ENCODE data around the gene CRHR1.

CRHR1 gene

GRCh38 chr17:45847747-45848146 is 63.6 kb downstream of the CRHR1 start:
- no peak for TF ChIP-seq CTCF (conservative IDR thresholded peaks at IDR 0.05)
- TF ChIP-seq ZFX (IDR thresholded peaks at IDR 0.05), result no peak
- H3K27ac ChIP-seq, result no peak overlapping the region

- TF ChIP-seq CTCF (conservative IDR thresholded peaks at IDR 0.05) (no peak), ZFX (IDR thresholded peaks at IDR 0.05) (no peak)
These were observed 64.3 kb downstream of the CRHR1 start for GRCh38 chr17:45848405-45848804.

GRCh38 chr17:45848868-45849535 is 64.9 kb downstream of the CRHR1 start:
- TF ChIP-seq ZFX (IDR thresholded peaks at IDR 0.05) (no peak), CTCF (conservative IDR thresholded peaks at IDR 0.05) (no peak)
- H3K27ac ChIP-seq, result no peak overlapping the region

More at GRCh38 chr17:45848405-45848804, 64.3 kb downstream of the CRHR1 start:
- H3K27ac ChIP-seq, result no peak overlapping the region

GRCh38 chr17:45849536-45849990 is 65.4 kb downstream of the CRHR1 start:
- no peak overlapping the region for H3K27ac ChIP-seq
- TF ChIP-seq ZFX (IDR thresholded peaks at IDR 0.05), result no peak
- TF ChIP-seq CTCF (conservative IDR thresholded peaks at IDR 0.05), result no peak

GRCh38 chr17:45850011-45850410 is 65.9 kb downstream of the CRHR1 start:
- H3K27ac ChIP-seq, result no peak overlapping the region
- TF ChIP-seq CTCF (conservative IDR thresholded peaks at IDR 0.05) (no peak), ZFX (IDR thresholded peaks at IDR 0.05) (no peak)

GRCh38 chr17:45850468-45850867 is 66.3 kb downstream of the CRHR1 start:
- H3K27ac ChIP-seq, result no peak overlapping the region
- TF ChIP-seq CTCF (conservative IDR thresholded peaks at IDR 0.05), result no peak
- TF ChIP-seq ZFX (IDR thresholded peaks at IDR 0.05), result no peak

GRCh38 chr17:45851022-45851421 is 66.9 kb downstream of the CRHR1 start:
- TF ChIP-seq ZFX (IDR thresholded peaks at IDR 0.05) (no peak), CTCF (conservative IDR thresholded peaks at IDR 0.05) (no peak)
- no peak overlapping the region for H3K27ac ChIP-seq

All from C4-2B (cell line).